HG03139 (cell line): ENCODE data around the gene LGALS4.
"Not testable (repeated sequence)": the region's sequence is repeated elsewhere in the genome, so short reads cannot be mapped to it uniquely, and the experiment has no call there.

Experiments used
- ATAC-seq: cut with Tn5 transposase; IDR thresholded peaks from one replicate; pipeline ENCODE4 v1.9.1; 2021; ENCODE audit not compliant: unreplicated experiment

Gene LGALS4

DNA sequence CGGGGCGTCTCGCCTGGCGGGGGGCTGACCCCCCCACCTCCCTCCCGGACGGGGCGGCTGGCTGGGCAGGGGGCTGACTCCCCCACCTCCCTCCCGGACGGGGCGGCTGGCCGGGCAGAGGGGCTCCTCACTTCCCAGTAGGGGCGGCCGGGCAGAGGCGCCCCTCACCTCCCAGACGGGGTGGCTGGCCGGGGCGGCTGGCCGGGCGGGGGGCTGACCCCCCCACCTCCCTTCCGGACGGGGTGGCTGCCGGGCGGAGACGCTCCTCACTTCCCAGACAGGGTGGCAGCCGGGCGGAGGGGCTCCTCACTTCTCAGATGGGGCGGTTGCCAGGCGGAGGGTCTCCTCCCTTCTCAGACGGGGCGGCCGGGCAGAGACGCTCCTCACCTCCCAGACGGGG, 15.0 kb downstream of the LGALS4 start:
- ATAC-seq = not testable (repeated sequence)

DNA sequence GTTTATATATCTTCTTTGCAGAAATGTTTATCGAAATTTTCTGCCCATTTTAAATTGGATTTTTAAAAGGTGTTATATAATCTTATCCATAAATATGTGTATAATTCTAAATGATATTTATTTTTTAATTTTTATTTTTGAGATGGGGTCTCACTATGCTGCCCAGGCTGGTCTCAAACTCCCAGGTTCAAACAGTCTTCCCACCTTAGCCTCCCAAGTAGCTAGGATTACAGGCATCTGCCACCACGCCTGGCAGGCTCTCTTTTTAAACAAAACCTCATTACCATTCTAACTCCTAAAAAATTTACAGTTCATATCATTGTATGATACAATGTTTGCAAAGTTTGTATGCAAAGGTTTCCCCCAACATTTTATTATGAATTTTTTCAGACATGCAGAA, 16.6 kb downstream of the LGALS4 start:
- no peak for ATAC-seq

- no peak for ATAC-seq
Measured at GRCh38 chr19:38795549-38795948, 17.2 kb downstream of the LGALS4 start.

GRCh38 chr19:38793671-38794070, 19.1 kb downstream of the LGALS4 start:
- no peak for ATAC-seq

- no peak for ATAC-seq
Measured at GRCh38 chr19:38793177-38793576, 19.6 kb downstream of the LGALS4 start.

DNA sequence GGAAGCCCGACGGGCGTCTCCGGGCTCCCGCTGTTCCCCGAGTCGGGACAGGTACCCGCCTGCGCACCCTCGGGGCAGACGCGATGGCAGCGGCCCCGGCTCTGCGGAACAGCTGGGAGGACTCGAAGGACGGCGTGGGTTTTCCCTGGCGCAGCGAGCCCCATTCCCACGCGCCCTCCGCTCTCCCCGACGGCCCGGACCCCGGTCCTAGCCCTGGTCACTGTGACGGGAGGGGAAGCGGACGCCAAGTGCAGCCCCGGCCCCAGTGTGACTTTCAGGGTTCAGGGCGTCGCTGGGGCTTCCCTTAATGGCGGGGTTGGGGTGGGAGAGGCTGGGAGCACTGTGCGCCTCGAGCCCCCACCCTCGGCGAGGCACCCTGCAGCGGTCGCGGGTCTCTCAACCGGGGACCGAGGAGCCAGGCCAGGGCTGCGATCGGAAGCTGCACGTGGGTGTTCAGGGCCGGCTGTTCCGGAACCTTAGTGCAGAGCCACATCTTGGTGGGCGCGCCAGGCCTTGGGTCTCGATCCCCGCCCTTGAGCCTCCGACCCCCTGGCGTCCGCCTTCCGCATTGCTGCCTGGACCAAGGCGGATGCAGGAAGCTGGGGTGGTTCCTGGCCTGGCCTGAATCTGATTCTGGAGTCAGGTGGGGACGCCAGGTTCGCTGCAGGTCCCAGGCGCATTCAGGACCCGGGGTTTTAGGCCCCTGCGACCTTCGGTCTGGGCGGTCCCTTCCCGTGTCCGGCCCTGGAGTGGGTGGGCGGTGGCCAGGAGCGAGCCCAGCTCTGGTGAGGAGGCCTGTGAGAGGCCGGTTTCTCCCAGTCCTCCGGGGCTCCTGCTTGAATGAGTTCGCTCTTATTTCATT, 20.3 kb downstream of the LGALS4 start:
- no peak for ATAC-seq

DNA sequence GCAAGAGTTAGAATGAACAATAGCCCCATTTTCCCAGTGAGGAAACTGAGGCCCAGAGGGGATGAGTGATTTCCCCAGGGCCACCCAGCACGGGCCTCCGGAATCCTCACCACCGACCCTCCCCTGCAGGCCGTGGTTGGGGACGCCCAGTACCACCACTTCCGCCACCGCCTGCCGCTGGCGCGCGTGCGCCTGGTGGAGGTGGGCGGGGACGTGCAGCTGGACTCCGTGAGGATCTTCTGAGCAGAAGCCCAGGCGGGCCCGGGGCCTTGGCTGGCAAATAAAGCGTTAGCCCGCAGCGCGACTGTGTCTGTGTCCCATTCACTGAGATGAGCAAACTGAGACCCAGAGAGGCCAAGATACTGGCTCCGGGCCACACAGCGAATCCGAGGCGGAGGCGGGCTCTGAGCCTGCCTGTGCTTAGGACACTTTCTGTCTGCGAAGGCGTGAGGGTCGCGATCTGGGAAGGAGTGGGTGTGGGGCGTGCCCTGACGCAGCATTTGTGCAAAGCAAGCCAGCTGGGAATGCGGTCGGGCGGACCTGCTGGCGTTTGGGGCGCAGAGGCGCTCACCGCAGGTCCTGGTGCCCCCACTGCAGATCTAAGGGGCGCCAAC, 21.2 kb downstream of the LGALS4 start:
- not testable (repeated sequence) for ATAC-seq

GRCh38 chr19:38790507-38791403, 22.0 kb downstream of the LGALS4 start:
- not testable (repeated sequence) for ATAC-seq

DNA sequence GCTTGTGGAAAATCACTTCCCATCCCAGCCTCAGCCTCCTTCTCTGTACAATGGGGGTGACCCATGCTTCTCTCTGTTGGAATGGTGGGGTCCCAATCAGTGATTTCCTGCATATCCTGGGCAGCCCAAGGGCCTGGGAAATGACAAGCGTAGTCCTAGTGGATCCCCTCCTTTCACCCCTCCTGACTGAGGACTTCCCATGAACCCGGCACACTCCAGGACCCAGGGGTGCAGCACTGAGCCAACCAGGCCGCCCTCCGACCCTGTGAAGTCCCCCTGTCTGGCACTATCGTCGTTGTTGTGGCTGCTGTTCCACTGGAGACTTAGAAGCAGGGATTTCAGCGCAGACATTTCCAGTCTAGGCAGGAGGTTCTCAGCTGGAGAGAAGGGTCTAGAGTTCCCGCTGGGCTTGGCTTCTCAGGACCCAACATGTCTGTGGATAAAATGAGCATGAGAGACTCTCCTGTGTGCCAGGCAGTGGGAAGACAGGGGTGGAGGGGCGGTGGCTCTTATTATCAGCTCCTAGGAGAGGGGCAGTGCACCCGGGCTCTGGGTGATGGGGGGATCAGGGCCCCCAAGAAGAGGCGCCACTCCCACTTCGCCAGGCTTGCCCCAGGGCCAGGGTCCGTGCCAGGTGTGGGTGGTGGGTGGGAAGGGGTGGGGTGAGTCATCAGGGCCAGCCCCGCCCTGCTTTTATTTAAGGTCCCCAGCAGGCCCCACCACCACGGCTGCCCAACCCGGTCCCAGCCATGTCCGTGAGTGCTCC, 24.1 kb downstream of the LGALS4 start, which contains the start of gene LGALS7B:
Gene LGALS7B (plus strand): TSS at position 723 of the 766 bp plus-strand sequence. CDS start 27 bp downstream, at position 750.
- no peak for ATAC-seq

GRCh38 chr19:38786572-38787265, 26.0 kb downstream of the LGALS4 start:
- no peak for ATAC-seq

DNA sequence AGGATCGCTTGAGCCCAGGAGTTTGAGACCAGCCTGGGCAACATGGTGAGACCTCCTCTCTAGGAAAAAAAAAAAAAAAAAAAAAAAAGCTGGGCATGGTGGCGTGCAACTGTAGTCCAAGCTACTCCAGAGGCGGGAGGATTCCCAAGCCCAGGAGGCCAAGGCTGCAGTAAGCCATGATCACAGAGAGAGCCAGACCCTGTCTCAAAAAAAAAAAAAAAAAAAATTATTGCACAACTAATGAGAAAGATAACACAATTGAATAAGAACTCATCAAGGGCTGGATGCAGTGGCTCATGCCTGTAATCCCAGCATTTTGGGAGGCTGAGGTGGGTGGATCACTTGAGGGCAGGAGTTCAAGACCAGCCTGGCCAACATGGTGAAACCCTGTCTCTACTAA, 26.7 kb downstream of the LGALS4 start:
- not testable (repeated sequence) for ATAC-seq

DNA sequence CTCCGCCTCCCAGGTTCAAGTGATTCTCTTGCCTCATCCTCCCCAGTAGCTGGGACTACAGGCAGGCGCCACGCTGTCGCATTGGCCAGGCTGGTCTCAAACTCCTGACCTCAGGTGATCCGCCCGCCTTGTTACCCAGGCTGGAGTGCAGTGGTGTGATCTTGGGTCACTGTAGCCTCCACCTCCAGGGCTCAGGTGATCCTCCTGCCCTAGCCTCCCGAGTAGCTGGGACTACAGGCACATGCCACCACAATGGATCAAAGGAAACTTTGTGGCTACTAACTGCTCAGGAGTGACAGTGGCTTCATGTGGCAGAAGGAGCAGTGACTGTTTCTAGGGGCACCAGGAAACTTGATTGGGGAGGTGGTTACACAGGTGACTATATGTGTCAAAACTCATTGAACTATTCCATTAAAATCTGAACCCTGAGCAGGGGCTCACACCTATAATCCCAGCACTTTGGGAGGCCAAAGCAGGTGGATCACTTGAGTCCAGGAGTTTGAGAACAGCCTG, 27.5 kb downstream of the LGALS4 start:
- ATAC-seq = no peak

- ATAC-seq = no peak
Measured at GRCh38 chr19:38784224-38784623, 28.5 kb downstream of the LGALS4 start.

DNA sequence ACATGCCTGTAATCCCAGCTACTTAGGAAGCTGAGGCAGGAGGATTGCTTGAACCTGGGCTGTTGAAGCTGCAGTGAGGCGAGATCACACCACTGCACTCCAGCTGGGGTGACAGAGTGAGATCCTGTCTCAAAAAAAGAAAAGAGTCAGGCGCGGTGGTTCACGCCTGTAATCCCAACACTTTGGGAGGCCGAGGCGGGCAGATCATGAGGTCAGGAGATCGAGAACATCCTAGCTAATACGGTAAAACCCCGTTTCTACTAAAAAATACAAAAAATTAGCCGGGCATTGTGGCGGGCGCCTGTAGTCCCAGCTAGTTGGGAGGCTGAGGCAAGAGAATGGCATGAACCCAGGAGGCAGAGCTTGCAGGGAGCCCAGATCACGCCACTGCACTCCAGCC, 30.5 kb downstream of the LGALS4 start:
- not testable (repeated sequence) for ATAC-seq

DNA sequence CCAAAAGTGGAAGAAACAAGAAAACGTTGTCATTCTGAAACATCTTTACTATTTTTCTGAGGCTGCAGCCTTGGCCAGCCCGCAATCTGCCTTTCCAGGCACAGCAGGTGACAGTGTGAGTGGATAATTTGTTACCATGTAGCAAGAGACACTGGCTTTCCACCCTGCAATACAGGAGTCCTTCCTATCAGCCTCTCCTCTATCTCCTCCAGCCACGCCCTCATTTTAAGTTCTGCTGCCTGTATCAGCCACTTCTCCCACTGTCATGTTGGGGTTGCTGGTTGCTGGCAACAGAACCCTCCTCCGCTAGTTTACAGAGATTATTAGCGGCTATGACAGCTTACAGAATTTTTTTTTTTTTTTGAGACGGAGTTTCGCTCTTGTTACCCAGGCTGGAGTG, 31.7 kb downstream of the LGALS4 start:
- no peak for ATAC-seq

- ATAC-seq = no peak
Measured at GRCh38 chr19:38780443-38780842, 32.3 kb downstream of the LGALS4 start.

DNA sequence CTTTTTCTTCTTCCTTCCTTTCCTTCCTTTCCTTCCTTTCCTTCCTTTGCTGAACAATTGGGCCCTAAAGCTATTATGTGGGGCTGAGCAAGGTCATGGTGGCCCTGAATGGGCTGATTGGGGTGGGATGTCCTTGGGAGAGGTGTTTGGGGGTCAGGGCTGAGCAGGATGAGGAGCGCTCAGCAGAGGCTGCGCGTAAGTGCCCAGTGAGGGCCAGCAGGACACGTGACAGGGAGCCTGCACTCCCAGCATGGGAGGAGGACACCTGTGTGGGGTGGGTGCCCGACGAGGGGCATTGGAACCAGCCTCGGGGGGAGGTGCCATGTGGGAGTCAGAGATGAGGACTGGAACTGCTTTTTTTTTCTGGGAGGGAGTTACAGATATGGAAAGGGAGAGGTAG, 34.0 kb downstream of the LGALS4 start:
- ATAC-seq = no peak

- ATAC-seq = no peak
Measured at GRCh38 chr19:38774181-38774950, 38.4 kb downstream of the LGALS4 start.
